Keratinocyte (primary cell): ENCODE measurements around the gene CDH15.

Source experiments
- CTCF ChIP-seq, 3 experiments: IDR thresholded peaks in 1 of 3; conservative IDR thresholded peaks in 1 of 3; optimal IDR thresholded peaks in 1 of 3; 2 replicates in 2 of 3; 3 replicates in 1 of 3; pipeline versions ENCODE3 to v1.5.1; 2011; ENCODE audit warnings: low read length in 3 of 3, mild to moderate bottlenecking in 3 of 3, moderate library complexity in 2 of 3, control low read depth in 1 of 3, inconsistent platforms in 1 of 3; ENCODE audit not compliant: insufficient read depth in 2 of 3; ENCODE audit errors: extremely low read depth in 1 of 3
- EZH2 ChIP-seq: IDR thresholded peaks from one replicate; pipeline ENCODE4 v1.6.1; 2012; ENCODE audit warnings: inconsistent platforms, mild to moderate bottlenecking, low read length, moderate library complexity

DNA sequence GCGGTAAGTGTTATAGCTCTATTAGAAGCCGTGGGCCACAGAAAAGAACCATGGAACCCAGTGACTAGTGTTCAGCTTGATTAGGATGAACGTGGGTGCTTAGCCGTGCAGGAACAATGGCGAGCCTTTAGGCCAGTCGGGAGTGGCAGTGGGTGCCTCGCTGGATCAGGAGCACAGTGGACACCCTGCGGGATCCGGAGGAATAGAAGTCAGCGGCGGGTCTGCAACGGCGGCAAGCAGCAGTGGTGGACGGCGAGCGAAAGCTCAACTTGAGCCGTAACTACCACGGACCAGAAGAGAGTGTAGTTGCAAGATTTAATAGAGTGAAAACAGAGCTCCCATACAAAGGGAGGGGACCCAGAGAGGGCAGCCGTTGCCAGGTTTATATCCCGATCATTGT lies 37.3 kb upstream of the CDH15 start:
- no peak for TF ChIP-seq CTCF (optimal IDR thresholded peaks at IDR 0.05 in 1 of 3, IDR thresholded peaks at IDR 0.05 in 1 of 3, conservative IDR thresholded peaks at IDR 0.05 in 1 of 3; ENCODE audit: extremely low read depth in 1 of 3, insufficient read depth in 2 of 3, low read length in 3 of 3)
- no peak for TF ChIP-seq EZH2
